WI38 (cell line): ENCODE data around the gene FAM117A.

Experiments
- H3K4me3 ChIP-seq: 2 replicates; pipeline ENCODE4 v1.5.1; 2011; ENCODE audit warnings: low read depth, mild to moderate bottlenecking, control low read depth, low read length
- CTCF ChIP-seq: IDR thresholded peaks from 2 replicates; pipeline ENCODE4 v1.5.1; 2012; ENCODE audit warnings: low read depth, mild to moderate bottlenecking, control low read depth, low read length

FAM117A gene

GRCh38 chr17:49779156-49779738 is 15.3 kb upstream of the FAM117A start:
- no peak overlapping the region for H3K4me3 ChIP-seq
- no peak for TF ChIP-seq CTCF

- TF ChIP-seq CTCF, result no peak
These were observed 13.6 kb upstream of the FAM117A start for GRCh38 chr17:49777563-49777962.

DNA sequence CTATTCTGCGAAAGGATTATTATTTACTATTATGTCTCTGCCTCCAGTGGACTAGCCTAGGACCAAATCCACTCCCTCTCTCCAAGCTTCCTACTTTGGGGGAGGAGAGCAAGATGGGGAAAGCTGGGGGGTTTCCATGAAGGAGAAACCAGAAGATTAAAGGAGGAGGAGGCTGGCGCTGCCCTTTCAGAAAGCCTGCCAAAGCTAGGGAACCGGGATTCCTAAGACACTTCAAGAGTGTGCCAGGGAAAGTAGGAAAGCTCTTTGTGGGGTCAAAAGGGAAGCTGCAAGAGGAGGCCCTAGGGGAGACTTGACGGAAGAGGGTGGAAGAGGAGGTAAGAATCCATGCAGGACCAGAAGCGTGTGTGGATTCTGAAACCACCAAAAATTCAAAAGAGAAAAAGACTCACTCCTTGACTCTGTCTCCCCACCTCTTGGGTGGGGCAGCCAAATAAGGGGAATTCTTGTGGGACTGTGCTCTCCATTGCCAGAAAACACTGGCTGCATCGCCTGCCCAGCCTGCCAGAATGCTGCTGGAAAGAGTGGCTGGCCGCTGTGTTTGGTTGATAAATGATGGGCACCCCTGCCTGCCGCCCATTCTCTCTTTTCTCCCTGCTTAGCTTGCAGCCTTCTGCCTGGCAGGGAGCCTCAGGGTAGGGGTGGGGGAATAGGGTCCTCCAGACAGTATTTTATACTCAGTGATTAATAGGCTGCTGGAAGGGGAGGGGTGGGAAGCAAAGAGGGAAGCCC is 12.8 kb upstream of the FAM117A start:
- H3K4me3 ChIP-seq, result no peak overlapping the region
- no peak for TF ChIP-seq CTCF

More at GRCh38 chr17:49777563-49777962, 13.6 kb upstream of the FAM117A start:
- no peak overlapping the region for H3K4me3 ChIP-seq

DNA sequence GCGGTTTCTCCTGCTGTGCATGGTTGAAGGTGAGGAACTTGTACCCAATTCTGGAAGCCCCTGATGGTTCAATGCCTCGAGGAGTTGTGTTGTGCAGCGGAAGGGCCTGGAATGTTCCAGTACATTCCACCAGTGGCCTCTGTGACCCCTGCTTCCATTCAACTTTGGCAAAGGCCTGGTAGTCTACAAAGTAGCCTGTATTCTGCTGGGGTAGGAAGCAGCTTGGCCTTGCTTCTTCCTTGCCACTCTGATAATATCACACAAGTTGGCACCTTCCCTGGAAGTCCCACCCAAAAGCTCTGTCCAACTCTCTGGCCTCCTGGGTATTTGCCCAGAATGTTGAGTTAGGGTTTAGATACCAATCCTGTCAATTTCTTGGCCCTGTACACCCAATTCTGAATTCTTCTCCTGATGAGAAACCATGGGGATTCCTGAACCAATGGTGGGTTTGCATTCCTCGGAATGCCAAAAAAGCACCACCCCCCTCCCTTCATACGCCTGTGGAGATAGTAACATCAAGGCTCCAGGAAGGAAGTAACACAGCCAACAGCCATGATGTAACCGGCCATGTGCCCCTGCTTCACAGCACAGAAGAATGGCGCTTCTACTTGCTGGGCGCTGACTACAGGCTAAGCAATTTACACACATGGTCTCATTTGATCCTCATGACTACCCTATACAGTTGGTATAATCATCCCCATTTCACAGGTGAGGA is 11.8 kb upstream of the FAM117A start:
- H3K4me3 ChIP-seq, result no peak overlapping the region
- TF ChIP-seq CTCF, result no peak

GRCh38 chr17:49766918-49767530 is 3.1 kb upstream of the FAM117A start:
- H3K4me3 ChIP-seq, result no peak overlapping the region
- TF ChIP-seq CTCF, result no peak

- no peak overlapping the region for H3K4me3 ChIP-seq
- TF ChIP-seq CTCF, result no peak
These were observed 739 bp upstream of the FAM117A start for GRCh38 chr17:49764559-49765180.
